Hematopoietic multipotent progenitor cell treated with erythropoietin and hydrocortisone succinate and interleukin-3 and kit ligand, for 8 days (in vitro differentiated cells): ENCODE measurements around the gene CCDC146.

Source experiments
- DNase-seq: peaks from one replicate; pipeline ENCODE4 v3.0.0-alpha.2; 2015

CCDC146 gene

GRCh38 chr7:77335581-77335980, 213.2 kb downstream of the CCDC146 start:
- DNase-seq, result no peak

GRCh38 chr7:77337456-77337990, 215.1 kb downstream of the CCDC146 start:
- DNase-seq, result no peak

GRCh38 chr7:77338260-77338659, 215.8 kb downstream of the CCDC146 start:
- DNase-seq, result peak; percentile 57

GRCh38 chr7:77338883-77339629, 216.6 kb downstream of the CCDC146 start:
- no peak for DNase-seq

- no peak for DNase-seq
Measured at GRCh38 chr7:77339726-77340125, 217.3 kb downstream of the CCDC146 start.
